HT1080 (cell line): ENCODE data around the gene VLDLR. TPM values are rescaled to one million over a fixed set of nuclear protein-coding genes. Genes with fewer than 3 reads are reported as not detected.
A peak's percentile ranks its signal among the peaks of the same experiment; 100 is the strongest.
"Not testable (repeated sequence)": the region's sequence is repeated elsewhere in the genome, so short reads cannot be mapped to it uniquely, and the experiment has no call there.

ENCODE experiments used
- DNase-seq: peaks from one replicate; pipeline ENCODE4 v3.0.0-alpha.2; 2015; ENCODE audit warnings: low read depth
- total RNA-seq: library from RNA; depleted of rRNA; stranded (reverse); fragments of >200 nt; shearing (Covaris generic); gene quantifications from 2 replicates; pipeline ENCODE4 v1.2.3, GENCODE V29; 2014

VLDLR gene
- total RNA-seq, 1 experiment from 2014 or later: 6.3 TPM

DNA sequence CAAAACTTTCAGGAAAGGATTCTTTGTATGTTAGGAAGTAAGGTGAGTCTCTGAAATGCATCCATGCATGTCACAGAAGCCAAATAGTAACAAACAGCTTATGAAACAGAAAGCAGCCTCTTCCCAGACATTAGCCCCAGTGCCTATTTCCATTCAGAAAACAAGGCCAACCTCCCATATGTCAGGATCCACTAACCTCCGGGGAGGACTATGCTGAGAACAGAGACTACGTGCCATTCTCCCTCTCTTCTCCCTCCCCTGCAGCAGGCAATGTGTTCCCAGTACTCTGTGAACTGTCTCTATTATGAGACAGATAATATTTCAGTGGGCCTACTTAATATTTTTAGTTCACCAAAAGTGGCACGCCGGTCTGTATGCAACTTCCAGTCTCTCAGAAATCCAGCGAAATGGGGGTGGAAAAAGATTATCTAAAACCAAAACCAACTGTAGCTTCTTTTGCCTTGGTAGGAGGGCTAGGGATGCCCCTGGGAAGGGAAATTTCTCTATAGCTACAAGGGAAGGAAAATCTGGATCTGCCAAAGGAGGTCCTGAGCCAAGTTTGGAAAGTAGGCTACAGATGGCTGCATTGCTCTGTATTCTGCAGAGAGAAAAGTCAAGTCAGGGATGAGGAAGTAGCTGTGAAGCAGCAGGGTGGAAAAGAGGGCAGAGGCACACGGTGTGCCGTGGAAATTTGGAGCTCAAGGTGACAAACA lies 42.0 kb downstream of the VLDLR start:
- DNase-seq: no peak

DNA sequence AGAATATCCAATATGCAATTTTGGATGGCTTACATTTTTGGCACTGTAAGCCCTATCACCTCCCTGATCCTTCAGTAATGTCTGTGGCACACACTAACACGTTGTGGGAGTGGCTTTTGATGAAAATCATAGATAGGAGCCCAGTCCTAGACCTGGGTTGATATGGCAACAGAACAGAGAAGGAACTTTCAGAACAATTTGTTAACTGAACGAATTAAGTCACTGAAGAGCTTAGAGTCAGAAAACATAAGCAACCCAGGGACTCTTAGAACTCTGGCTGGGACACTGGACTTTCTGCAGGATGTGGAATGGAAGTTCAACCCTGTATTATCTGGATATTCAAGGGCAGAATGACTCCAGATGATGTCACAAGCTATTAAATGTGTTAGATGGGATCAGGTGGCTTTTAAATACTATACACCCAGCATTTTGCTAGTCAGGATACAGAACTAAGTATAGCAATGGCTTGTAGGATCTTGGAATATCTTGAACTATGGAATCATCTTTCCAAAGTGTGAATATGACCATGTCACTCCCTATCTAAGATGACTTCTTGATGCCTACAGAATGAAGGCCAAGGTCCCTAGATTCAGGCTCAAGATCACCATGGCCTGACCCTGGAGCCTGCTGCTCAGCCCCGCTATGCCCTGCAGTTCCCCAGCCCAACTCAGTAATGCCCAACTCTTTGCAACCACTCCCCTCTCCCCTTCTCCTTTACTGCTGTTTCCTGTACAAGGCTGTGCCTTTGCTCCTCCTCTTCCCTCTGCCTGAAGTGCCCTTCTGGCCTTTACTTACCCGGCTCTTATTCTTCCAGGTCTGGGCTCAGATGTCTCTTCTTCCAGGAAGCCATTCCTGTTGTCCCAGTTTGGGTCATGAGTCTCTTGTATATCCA lies 42.8 kb downstream of the VLDLR start:
- DNase-seq: no peak

DNA sequence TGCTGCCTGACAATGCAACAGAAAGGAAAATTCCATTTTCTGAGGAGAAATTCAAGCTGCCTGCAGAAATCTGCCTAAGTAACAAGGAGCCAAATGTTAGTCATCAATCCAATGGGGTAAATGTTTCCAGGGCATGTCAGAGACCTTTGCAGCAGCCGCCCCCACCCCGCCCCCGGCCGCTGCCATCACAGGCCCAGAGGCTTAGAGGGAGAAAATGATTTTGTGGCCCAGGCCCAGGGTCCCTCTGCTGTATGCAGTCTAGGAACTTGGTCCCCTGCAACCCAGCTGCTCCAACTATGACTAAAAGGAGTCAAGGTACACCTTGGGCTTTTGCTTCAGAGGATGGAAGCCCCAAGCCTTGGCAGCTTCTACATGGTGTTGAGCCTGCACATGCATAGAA lies 45.0 kb downstream of the VLDLR start:
- DNase-seq: no peak

DNA sequence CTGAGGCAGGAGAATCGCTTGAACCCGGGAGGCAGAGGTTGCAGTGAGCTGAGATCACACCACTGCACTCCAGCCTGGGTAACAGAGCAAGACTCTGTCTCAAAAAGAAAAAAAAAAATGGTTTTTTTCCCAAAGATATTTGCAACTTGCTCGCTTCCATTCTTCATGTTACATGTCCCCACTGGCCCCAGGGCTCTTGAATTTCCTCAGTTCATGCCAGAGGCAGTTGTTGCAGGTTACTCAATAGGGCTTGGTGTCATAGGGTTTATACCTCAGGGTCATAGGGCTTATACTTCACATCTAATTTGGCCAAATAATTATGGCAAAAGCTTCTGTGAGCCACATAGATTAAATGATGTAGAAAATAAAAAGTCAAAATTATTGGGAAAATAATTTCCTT lies 51.6 kb downstream of the VLDLR start:
- DNase-seq: no peak

DNA sequence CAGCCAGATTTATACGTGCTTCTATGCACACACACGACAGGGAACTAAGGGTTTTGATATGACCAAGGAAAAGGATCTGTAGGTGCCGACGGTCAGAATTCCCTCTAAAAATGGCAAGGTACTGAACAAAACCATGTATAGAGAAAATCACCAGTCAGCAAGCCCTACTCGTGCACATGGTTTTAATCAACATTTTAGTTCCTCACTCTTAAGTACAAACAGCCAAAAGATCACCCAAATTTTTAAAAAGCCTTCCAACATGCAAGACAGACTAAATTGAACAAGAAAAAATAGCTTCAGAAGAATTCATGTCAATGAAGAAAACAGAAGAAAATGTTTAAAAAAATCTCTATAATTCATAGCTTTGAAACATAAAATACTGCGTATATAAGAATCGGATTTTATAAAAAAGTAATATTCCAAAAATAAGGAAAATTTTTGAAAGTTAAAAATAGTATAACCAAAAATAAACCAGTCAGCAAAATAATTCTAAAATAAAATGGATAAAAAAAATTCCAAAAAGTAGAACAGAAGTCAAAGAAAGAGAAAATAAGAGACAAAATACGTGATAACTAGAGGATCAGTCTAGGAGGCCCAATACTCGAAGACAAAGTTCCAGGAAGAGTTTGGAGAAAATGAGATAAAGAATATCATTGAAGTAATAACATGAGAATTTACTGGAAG lies 52.7 kb downstream of the VLDLR start:
- no peak for DNase-seq

DNA sequence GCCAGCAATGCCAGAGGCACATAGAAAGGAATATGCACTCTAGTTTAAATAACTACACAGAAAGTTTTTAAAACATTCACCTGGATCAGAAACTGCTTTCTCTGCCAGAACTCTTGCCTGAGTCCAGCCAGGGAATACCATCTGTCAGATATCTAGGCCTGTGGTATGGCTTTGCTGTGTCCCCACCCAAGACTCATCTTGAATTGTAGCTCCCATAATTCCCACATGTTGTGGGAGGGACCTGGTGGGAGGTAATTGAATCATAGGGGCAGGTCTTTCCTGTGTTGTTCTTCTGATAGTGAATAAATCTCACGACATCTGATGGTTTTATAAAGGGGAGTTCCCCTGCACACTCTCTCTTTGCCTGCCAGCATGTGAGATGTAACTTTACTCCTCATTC lies 54.2 kb downstream of the VLDLR start:
- DNase-seq: peak; percentile 5

DNA sequence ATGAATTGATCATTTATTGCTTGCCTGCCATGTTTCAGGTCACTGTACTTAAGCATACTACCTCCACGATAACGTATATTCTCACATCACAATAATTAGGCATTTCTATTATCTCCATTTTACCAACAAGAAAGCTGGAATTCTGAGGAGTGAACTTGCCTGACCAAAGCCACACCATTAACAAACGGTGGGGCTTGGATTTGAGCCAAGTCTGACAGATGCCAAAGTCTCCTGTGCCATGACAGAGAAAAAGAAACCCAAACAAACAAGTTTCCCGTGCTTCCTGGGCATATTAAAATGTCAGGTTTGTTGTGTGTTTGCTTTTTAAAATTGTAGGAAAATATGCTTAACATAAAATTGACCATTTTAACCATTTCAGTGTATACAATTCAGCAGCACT lies 54.9 kb downstream of the VLDLR start:
- DNase-seq: peak; percentile 8

DNA sequence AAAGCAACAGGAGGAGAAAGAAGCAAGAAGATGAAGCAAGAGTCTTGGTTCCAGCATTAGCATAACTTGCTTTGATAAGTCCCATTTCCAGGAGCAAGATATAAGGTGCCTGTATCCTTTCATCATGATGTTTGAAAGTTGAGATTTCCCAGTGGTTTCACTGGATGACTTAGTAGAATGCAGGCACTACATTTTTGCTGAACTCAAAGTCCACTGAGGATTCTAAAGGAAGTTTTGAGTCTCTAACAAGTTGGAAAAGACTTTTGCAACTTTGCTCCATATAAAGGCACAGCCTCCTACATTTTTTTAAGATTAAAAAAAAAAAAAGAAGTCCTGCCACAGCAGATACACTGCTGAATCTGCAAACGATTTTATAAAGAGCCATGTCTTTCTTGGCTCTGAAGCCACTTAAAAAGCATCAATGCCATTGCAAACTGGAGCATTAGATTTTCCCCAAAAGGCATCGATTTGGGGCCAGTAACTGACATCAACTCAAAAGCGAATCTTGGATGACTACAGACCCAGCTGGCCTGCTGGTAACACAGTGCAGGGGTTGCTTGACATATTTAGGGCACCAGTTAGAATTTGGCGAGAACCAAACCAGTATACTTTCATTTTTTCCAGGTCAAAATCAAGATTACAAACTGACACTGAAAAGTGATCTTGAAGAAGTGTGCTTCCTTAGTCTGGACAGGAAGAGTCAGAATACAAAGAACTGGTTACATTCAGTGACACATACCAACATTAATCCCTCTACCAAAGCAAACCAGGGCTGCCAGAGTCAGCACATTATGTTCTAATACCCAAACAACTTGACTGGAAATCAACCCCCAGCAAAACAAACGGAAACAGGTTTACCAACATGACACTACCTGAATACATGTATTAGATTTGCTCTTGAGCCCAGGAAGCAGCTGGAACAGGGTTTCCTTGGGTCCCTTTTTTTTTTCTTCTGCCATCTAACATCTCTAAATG lies 56.6 kb downstream of the VLDLR start:
- peak; percentile 20 for DNase-seq

DNA sequence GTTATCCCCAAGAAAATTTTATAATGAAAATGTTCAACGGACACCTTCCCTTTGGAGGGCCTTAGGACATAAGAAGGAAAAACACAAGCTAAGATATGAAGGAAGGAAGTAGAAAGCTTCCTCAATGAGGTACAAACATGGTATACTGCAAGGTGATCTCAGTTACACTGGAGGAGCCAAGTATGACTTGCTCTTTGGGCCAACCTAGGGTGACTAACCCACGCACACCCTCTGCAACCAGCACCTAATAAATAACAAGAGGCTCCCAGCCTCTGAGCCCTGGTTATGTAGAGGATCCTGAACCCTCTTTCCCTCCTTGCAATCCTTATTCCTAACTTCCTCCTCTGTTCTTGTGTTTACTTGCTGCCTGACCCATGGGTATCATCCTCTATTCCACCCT lies 57.4 kb downstream of the VLDLR start:
- no peak for DNase-seq

DNA sequence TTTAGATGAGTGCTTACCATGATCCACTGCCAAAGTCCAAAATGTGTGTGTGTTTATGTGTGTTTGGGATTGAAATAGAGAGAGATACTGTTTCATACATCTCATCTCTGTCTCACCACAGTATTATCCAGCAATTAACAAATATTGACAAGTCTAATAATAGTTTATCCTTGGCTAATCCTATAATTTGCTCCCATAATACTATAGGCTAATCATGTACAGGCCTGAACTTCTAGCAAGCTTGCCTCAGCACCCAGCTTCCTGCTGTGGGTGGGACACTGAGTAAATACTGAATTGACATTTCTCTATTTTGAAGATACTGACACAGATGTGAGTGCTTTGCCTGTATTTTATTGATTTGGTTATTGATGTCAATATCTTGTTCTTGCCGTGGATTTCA lies 60.4 kb downstream of the VLDLR start:
- no peak for DNase-seq

DNA sequence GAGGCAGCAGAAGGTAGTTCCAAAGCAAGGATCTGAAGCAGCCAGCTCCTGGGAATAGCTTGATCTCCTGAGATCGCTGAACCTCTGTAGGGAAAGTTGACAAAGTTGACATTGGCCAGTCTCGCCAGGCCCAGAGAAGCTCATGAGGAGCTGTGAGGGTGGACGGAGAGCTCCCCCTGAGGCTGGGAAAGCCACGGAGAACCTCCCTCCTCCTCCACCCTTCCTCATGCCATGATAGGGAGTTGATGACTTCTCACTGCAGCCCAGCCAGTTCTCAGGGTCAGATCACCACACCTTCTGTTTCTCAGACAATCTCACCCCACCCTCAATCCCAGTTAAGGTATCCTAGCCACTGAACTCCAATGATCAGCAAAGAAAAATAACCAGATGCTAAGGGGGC lies 65.3 kb downstream of the VLDLR start:
- no peak for DNase-seq

DNA sequence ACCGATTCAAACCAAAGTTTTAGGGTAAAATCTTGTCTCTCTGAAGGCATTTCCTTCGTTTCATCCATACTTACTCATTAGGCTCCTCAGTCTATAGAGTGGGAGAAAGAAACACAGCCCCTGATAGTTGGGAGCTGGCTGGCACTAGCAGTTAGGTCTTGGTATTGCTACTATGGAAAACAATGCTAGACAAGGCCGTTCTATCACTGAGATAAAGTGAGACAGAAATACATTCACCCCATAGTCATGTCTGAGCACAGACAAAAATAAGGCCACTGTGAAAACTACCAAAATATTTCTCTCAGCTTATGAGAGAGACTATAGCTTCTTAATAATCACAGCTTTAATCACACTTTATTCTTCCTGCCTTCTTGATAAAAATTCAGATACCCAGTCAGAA lies 67.0 kb downstream of the VLDLR start:
- DNase-seq: no peak

DNA sequence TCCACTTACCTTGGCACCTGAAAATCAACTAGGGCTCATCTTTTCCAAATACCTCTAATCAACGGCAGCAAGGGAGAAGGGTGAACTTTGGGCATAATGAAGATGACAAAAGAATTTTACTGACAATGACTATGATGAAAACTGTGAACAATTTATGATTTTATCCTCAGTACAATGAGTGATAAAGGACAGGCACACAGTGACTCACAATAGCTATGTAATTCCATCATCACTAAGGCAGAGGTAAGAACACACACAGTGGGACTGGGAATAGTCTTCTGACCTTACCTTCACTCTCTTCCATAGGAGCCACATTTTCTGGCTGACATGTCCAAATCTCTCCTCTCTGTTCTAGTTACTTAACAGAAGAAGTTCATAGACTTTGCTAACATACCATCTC lies 69.6 kb downstream of the VLDLR start:
- no peak for DNase-seq

DNA sequence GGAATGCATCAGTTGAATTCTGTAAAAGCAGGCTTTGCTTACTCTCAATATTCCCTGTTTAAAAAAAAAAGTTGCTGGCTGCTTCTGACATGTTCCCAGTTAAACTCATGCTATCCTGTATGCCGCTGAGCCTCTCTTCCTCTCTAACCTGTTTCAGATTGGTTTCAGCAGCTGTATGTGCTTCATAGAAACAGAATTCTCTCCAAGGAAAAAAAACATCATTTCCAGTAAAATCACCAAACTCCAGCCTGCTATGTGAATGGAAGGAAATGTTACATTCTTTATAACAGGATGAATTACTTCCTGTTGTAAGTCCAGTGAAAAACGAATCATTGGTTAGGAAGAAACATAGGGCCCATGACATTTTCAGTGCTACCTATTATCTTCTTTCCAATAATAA lies 70.0 kb downstream of the VLDLR start:
- no peak for DNase-seq

DNA sequence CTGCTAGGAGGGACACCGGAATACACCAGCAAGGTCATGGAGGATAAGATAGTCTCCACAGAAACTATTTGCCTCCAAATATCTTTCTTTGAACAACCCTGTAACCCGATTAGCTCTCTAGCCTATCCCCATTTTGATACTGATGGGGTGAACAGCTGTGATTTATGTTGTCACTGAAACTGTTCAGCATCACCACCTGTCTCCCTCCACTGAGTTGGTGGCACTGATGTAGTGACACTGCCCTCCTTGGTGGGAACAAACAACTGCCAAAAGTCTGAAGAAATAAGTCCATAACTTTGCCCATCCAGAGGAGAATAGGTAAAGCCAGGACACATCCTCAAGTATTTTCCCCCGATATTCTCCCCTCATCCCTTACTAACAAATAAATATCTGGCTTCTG lies 71.5 kb downstream of the VLDLR start:
- DNase-seq: no peak

DNA sequence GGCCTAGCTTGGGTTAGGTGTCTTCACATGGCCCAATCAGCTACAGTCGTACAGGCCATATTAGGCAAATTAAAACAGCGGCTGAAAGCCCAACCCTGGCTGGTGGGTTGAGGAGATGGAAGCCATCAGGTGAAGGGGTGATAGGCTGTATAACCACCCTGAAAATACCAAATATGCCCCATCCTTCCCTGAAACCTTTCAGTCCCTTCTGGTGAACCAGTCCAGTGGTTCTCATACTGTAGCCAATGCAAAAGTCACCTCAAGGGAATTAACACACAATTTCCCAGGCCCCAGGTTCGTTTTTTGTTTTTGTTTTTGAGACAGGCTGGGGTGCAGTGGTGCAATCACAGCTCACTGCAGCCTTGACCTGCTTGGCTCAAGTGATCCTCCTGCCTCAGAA lies 75.9 kb downstream of the VLDLR start:
- DNase-seq: no peak

DNA sequence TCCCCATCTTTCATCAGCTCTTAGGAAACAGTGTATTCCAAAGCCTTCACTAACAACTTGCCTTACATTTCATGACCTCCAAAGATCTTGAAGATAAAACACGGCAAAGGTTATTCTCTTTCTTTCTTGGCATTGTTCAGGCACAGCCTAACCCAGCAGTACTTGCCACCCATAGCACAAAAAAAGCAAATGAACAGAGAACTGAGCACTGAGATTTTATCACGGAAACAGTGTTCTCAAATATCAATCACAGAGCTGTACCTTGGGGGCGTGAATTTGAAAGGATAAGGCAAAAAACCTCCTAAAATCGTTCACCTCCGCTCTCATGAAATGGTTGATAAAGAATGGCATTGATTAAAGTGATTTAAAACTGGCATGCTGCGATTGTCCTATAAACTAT lies 78.8 kb downstream of the VLDLR start:
- no peak for DNase-seq

DNA sequence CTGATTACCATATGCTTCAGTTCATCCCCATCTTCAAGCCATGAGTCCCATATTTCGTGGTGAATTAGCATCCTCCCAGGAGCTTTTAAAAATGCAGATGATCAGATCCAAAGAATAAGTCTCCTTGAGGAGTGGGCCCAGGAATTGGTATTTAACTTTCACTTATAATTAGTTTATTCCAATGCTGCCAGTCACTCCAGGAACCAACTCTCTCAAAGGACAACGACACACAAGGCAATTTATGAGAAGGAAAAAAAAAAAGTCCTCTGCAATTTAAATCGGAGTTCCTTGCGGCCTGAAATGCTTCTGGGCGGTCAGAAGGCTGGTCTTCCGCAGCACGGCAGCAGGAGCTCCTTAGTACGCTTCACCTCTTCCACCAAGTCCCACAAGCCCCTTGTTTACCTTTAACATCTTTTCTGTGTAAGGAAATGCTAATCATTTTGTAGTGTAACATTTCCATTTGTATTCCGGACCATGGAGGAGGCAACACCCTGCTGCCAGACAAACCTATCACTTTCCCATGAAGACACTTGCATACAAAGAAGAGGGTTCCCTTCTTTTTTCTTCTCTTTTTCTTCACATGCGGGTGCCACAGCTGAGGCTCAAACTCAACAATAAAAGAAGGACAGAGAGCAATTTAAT lies 79.4 kb downstream of the VLDLR start:
- no peak for DNase-seq

DNA sequence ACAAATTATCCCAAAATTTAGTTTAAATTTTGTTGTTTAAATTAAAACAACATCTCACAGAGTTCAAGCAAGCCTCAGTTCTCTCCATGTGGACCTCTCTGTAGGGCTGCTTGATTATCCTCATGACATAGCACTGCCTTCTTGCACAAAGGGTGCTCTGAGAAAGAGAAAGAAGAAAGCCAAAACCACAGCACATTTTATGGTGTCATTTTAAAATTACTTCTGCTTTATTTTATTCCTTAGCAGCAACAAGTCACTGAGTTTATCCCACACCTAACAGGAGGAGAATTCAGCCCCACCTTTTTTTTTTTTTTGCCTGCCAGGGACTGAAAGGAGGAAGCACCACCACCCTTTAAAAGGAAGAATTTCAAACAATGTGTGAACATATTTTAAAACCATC lies 82.9 kb downstream of the VLDLR start:
- no peak for DNase-seq

DNA sequence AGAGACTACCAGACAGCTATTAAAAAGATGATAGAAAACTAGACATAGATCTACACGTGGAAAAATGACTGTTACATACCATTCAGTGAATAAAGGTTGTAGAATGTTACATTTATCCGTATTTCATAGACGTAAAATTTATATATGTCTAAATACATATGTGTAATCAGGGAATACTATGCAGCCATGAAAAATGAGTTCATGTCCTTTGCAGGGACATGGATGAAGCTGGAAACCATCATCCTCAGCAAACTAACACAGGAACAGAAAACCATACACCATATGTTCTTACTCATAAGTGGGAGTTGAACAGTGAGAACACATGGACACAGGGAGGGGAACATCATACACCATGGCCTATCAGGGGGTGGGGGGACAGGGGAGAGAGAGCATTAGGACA lies 85.7 kb downstream of the VLDLR start:
- not testable (repeated sequence) for DNase-seq
